Endothelial cell (in vitro differentiated cells): ENCODE data around the gene FIBCD1. TPM values are rescaled to one million over a fixed set of nuclear protein-coding genes. Genes with fewer than 3 reads are reported as not detected.

Experiments used
- DNase-seq: peaks from one replicate; pipeline ENCODE4 v3.0.0; 2021; ENCODE audit warnings: low spot score
- H3K27ac Mint-ChIP-seq: one replicate; pipeline ENCODE4 v1.8.0; 2021; ENCODE audit warnings: mixed read lengths, inconsistent platforms; ENCODE audit not compliant: unreplicated experiment
- H3K27me3 Mint-ChIP-seq: one replicate; pipeline ENCODE4 v1.8.0; 2021; ENCODE audit warnings: mild to moderate bottlenecking, moderate library complexity, mixed read lengths, inconsistent platforms; ENCODE audit not compliant: unreplicated experiment
- H3K36me3 Mint-ChIP-seq: one replicate; pipeline ENCODE4 v1.8.0; 2021; ENCODE audit warnings: mild to moderate bottlenecking, low read depth, mixed read lengths, inconsistent platforms; ENCODE audit not compliant: unreplicated experiment
- H3K4me1 Mint-ChIP-seq: one replicate; pipeline ENCODE4 v1.8.0; 2021; ENCODE audit warnings: mild to moderate bottlenecking, mixed read lengths, inconsistent platforms; ENCODE audit not compliant: unreplicated experiment
- H3K4me3 Mint-ChIP-seq: one replicate; pipeline ENCODE4 v1.8.0; 2021; ENCODE audit warnings: mild to moderate bottlenecking, mixed read lengths, inconsistent platforms; ENCODE audit not compliant: unreplicated experiment
- H3K9me3 Mint-ChIP-seq: one replicate; pipeline ENCODE4 v1.8.0; 2021; ENCODE audit warnings: mixed read lengths, inconsistent platforms; ENCODE audit not compliant: unreplicated experiment
- CTCF ChIP-seq: fragments of 200-600 bp; sonication (generic); IDR thresholded peaks from one replicate; pipeline ENCODE4 v1.5.0; 2021; ENCODE audit warnings: antibody characterized with exemption; ENCODE audit not compliant: unreplicated experiment
- total RNA-seq: library from RNA; stranded (reverse); fragmentation: NEBNext Ultra II Directional; extraction: Animal tissue kit (Norgen Biotek cat#: 25700); gene quantifications from one replicate; pipeline ENCODE4 v1.2.1, GENCODE V29; 2021; ENCODE audit not compliant: unreplicated experiment

FIBCD1 gene
- total RNA-seq, 1 donor from 2014 or later, result 0.33 TPM

GRCh38 chr9:130939405-130940026, 469 bp upstream of the FIBCD1 start:
- Mint-ChIP-seq H3K4me3 (no peak overlapping the region), H3K27ac (no peak overlapping the region), H3K9me3 (no peaks in the 10 kb centered on the region), H3K4me1 (peaks cover 17% of the 10 kb centered on the region), H3K36me3 (peaks cover 4% of the 10 kb centered on the region), H3K27me3 (peaks cover 20% of the 10 kb centered on the region)
- TF ChIP-seq CTCF, result peak; percentile 12
- DNase-seq, result no peak

- TF ChIP-seq CTCF, result no peak
- no peak overlapping the region for H3K27ac Mint-ChIP-seq
- peaks cover 20% of the 10 kb centered on the region for H3K27me3 Mint-ChIP-seq
- DNase-seq, result no peak
- peaks cover 12% of the 10 kb centered on the region for H3K4me1 Mint-ChIP-seq
- no peaks in the 10 kb centered on the region for H3K9me3 Mint-ChIP-seq
- peak overlapping the region; percentile 71 for H3K4me3 Mint-ChIP-seq
- peaks cover 4% of the 10 kb centered on the region for H3K36me3 Mint-ChIP-seq
Observed at GRCh38 chr9:130938184-130938651, 829 bp downstream of the FIBCD1 start.

- no peak overlapping the region for H3K27ac Mint-ChIP-seq
Observed at GRCh38 chr9:130937146-130938076, 1.6 kb downstream of the FIBCD1 start.

GRCh38 chr9:130936285-130937117, 2.5 kb downstream of the FIBCD1 start:
- H3K4me1 Mint-ChIP-seq, result peaks cover 16% of the 10 kb centered on the region

More at GRCh38 chr9:130937146-130938076, 1.6 kb downstream of the FIBCD1 start:
- Mint-ChIP-seq H3K4me1 (peaks cover 16% of the 10 kb centered on the region), H3K27me3 (peaks cover 20% of the 10 kb centered on the region), H3K4me3 (peak overlapping the region; percentile 71), H3K9me3 (no peaks in the 10 kb centered on the region), H3K36me3 (peaks cover 4% of the 10 kb centered on the region)
- no peak for DNase-seq
- no peak for TF ChIP-seq CTCF

More at GRCh38 chr9:130936285-130937117, 2.5 kb downstream of the FIBCD1 start:
- DNase-seq, result no peak
- Mint-ChIP-seq H3K36me3 (peaks cover 4% of the 10 kb centered on the region), H3K9me3 (no peaks in the 10 kb centered on the region), H3K27me3 (peaks cover 20% of the 10 kb centered on the region), H3K27ac (no peak overlapping the region), H3K4me3 (peak overlapping the region; percentile 68)
- no peak for TF ChIP-seq CTCF
